NCI-H774 (cell line): ENCODE data around the gene CMTM8.

Source experiments
- DNase-seq: peaks from one replicate; lab custom pipeline; 2025; lab: John Stamatoyannopoulos, UW

The CMTM8 gene

GRCh38 chr3:32410367-32411246 lies 172.1 kb downstream of the CMTM8 start:
- DNase-seq = no peak

- no peak for DNase-seq
Measured at GRCh38 chr3:32411442-32411841, 173.0 kb downstream of the CMTM8 start.

- DNase-seq = no peak
Measured at GRCh38 chr3:32412887-32413286, 174.4 kb downstream of the CMTM8 start.

DNA sequence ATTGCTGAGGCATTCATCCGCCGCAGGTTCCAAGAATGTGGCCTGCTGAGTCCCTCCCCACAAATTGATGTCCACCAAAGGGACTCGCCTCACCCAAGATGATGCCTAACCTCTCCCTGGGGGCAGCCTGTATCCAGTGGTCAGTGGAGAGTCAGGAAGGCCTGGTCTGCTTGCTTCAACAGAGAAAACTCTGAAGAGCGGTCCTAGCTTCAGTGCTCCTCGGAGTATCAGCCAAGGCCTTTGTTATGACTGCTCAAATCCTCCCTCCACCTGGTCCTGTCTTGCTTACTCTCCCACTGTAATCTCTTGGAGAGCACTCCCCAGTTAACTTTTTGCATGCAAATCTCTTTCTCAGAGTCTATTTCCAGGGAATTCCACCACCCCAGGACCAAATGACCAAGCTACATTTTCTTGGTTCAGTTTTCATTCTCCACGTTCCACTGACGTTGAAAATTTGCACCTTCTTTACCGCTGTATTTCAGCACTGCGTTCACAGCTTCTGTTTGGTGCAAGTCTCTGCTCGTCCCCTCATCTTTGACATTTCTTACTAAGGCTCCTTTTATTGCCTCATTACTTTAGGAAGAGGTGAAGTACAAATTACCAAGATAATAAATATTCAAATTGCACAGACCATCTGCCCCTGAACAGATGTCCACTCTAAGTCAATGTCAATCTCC lies 175.5 kb downstream of the CMTM8 start:
- DNase-seq = no peak

GRCh38 chr3:32414522-32415202 lies 176.2 kb downstream of the CMTM8 start:
- no peak for DNase-seq

- no peak for DNase-seq
Measured at GRCh38 chr3:32419742-32420125, 181.3 kb downstream of the CMTM8 start.
